ENCODE data around the gene PTGDR.

Gene PTGDR

DNA sequence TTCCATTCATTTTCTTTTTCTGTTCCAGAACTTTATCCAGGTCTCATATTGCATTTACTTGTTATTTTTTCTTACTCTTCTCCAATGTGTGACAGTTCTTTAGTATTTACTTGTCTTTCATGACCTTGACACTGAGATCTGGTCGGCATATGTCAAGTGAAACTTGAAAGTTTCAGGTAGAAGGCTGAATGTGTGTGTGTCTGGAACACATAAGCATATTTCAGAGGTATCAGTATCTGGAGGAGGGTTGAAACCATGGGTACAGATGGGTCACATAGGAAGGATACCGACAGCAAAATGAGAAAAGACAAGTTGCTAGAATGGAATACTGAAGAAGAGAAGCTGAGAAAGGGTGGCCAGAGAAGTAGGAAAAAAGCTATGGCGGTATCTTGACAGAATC lies 22.5 kb upstream of the PTGDR start:
- Histone ChIP-seq H2BK12ac (ENCODE audit: low read length) (no peak overlapping the region), H3K4ac (ENCODE audit: low read depth, low read length) (no peak overlapping the region), H2AFZ (ENCODE audit: insufficient read depth, low read length, poor library complexity) (no peak overlapping the region), H2AK5ac (ENCODE audit: low read length) (no peak overlapping the region), H4K91ac (ENCODE audit: low read depth, low read length) (no peak overlapping the region), H3K9me3 (ENCODE audit: insufficient read depth, low read depth, low read length) (peaks cover 1% of the 10 kb centered on the region), H3K79me2 (ENCODE audit: control insufficient read depth, insufficient read depth, low read length, poor library complexity) (no peaks in the 10 kb centered on the region), H3K9ac (ENCODE audit: low read length) (no peak overlapping the region), H3K36me3 (ENCODE audit: control insufficient read depth in 1 of 2, insufficient read depth in 2 of 2, low read length in 2 of 2) (peaks cover 0 to 1% of the 10 kb centered on the region in 2 experiments), H3K4me3 (ENCODE audit: low read depth, low read length) (no peak overlapping the region), H3K27ac (ENCODE audit: low read depth, low read length) (no peak overlapping the region), H2BK120ac (ENCODE audit: insufficient read depth, low read length, poor library complexity) (no peak overlapping the region), H3K27me3 (ENCODE audit: insufficient read depth, low read length) (no peaks in the 10 kb centered on the region), H4K12ac (ENCODE audit: low read depth, low read length) (no peak overlapping the region), H2BK5ac (ENCODE audit: low read depth, low read length, poor library complexity) (no peak overlapping the region), H3K14ac (ENCODE audit: low read length) (no peak overlapping the region), H3K18ac (ENCODE audit: low read length) (no peak overlapping the region), H4K8ac (ENCODE audit: low read depth, low read length) (no peak overlapping the region), H3K4me1 (ENCODE audit: control insufficient read depth in 1 of 2, insufficient read depth in 2 of 2, low read length in 2 of 2) (no peaks in the 10 kb centered on the region), H3K23ac (ENCODE audit: low read length) (no peak overlapping the region), H3K79me1 (ENCODE audit: low read length) (no peaks in the 10 kb centered on the region), H3K4me2 (ENCODE audit: low read length) (no peak overlapping the region)
- WGBS (ENCODE audit: extremely low coverage, insufficient coverage, insufficient read length), result no CpG with 5 or more reads among the region's 3 CpGs
- DNase-seq, result no peak

DNA sequence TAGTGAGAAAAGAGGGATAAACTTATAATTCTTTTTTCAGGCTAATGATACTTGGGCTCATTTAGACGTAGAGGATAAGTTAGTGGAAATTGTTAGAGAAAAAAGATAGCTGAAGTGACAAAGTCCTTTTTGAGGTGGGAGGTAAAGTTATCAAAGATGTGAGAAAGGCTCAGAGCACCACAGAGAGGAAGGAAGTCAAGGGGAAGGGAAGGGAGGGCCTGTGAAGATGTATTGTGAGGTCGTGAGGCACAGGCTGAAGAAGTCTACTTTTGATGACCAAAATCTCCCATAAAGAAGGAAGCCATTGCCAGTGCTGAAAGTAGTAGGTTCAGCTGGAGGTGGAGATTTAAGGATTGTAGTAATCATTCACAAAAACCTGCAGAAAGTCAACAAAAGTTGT lies 19.4 kb upstream of the PTGDR start:
- no peak overlapping the region for H2BK5ac ChIP-seq (ENCODE audit: low read depth, low read length, poor library complexity)

DNA sequence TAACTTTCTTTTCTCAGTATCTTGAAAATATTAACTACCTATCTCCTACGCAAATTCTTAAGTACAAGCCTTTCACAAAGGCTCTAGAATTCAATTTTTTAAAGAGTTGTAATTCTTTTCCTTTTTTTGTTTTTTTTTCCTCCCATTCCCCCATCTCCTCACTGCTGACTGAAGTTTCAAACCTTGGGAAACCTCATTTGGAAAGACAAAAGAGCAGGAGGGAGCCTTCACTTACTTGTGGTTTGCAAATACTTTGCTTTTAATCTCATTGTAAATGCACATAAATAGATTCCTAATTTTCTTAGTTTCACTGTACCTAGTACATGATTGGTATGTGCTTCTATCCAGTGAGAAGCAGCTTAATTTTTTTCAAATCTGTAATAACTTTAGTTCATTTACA lies 15.8 kb upstream of the PTGDR start:
- DNase-seq, result no peak
- Histone ChIP-seq H3K14ac (ENCODE audit: low read length) (no peak overlapping the region), H3K79me2 (ENCODE audit: control insufficient read depth, insufficient read depth, low read length, poor library complexity) (no peaks in the 10 kb centered on the region), H3K9me3 (ENCODE audit: insufficient read depth, low read depth, low read length) (peaks cover 3% of the 10 kb centered on the region), H3K36me3 (ENCODE audit: control insufficient read depth in 1 of 2, insufficient read depth in 2 of 2, low read length in 2 of 2) (peaks cover 0 to 1% of the 10 kb centered on the region in 2 experiments), H3K4me3 (ENCODE audit: low read depth, low read length) (no peak overlapping the region), H2AK5ac (ENCODE audit: low read length) (no peak overlapping the region), H2BK120ac (ENCODE audit: insufficient read depth, low read length, poor library complexity) (no peak overlapping the region), H3K4ac (ENCODE audit: low read depth, low read length) (no peak overlapping the region), H3K4me1 (ENCODE audit: control insufficient read depth in 1 of 2, insufficient read depth in 2 of 2, low read length in 2 of 2) (no peaks in the 10 kb centered on the region), H3K4me2 (ENCODE audit: low read length) (no peak overlapping the region), H3K27me3 (ENCODE audit: insufficient read depth, low read length) (no peaks in the 10 kb centered on the region), H2BK5ac (ENCODE audit: low read depth, low read length, poor library complexity) (no peak overlapping the region), H4K12ac (ENCODE audit: low read depth, low read length) (no peak overlapping the region), H2AFZ (ENCODE audit: insufficient read depth, low read length, poor library complexity) (no peak overlapping the region), H3K18ac (ENCODE audit: low read length) (no peak overlapping the region), H3K9ac (ENCODE audit: low read length) (no peak overlapping the region), H3K27ac (ENCODE audit: low read depth, low read length) (no peak overlapping the region), H3K23ac (ENCODE audit: low read length) (no peak overlapping the region), H4K8ac (ENCODE audit: low read depth, low read length) (no peak overlapping the region), H3K79me1 (ENCODE audit: low read length) (no peaks in the 10 kb centered on the region), H2BK12ac (ENCODE audit: low read length) (no peak overlapping the region), H4K91ac (ENCODE audit: low read depth, low read length) (no peak overlapping the region)
- no CpG with 5 or more reads among the region's 1 CpG for WGBS (ENCODE audit: extremely low coverage, insufficient coverage, insufficient read length)

More for the DNA sequence above, 19.4 kb upstream of the PTGDR start:
- peaks cover 0 to 1% of the 10 kb centered on the region in 2 experiments for H3K36me3 ChIP-seq (ENCODE audit: control insufficient read depth in 1 of 2, insufficient read depth in 2 of 2, low read length in 2 of 2)
- H3K9me3 ChIP-seq (ENCODE audit: insufficient read depth, low read depth, low read length), result peaks cover 1% of the 10 kb centered on the region
- WGBS (ENCODE audit: extremely low coverage, insufficient coverage, insufficient read length), result no CpG with 5 or more reads among the region's 2 CpGs
- no peak overlapping the region for H4K91ac ChIP-seq (ENCODE audit: low read depth, low read length)
- H3K4me2 ChIP-seq (ENCODE audit: low read length), result no peak overlapping the region
- no peaks in the 10 kb centered on the region for H3K27me3 ChIP-seq (ENCODE audit: insufficient read depth, low read length)
- H3K4me1 ChIP-seq (ENCODE audit: control insufficient read depth in 1 of 2, insufficient read depth in 2 of 2, low read length in 2 of 2), result no peaks in the 10 kb centered on the region
- no peak overlapping the region for H3K9ac ChIP-seq (ENCODE audit: low read length)
- no peak overlapping the region for H3K18ac ChIP-seq (ENCODE audit: low read length)
- H4K8ac ChIP-seq (ENCODE audit: low read depth, low read length), result no peak overlapping the region
- no peak overlapping the region for H2BK120ac ChIP-seq (ENCODE audit: insufficient read depth, low read length, poor library complexity)
- H4K12ac ChIP-seq (ENCODE audit: low read depth, low read length), result no peak overlapping the region
- H2BK12ac ChIP-seq (ENCODE audit: low read length), result no peak overlapping the region
- H3K79me1 ChIP-seq (ENCODE audit: low read length), result no peaks in the 10 kb centered on the region
- H3K4me3 ChIP-seq (ENCODE audit: low read depth, low read length), result no peak overlapping the region
- H3K4ac ChIP-seq (ENCODE audit: low read depth, low read length), result no peak overlapping the region
- no peak overlapping the region for H2AK5ac ChIP-seq (ENCODE audit: low read length)
- no peaks in the 10 kb centered on the region for H3K79me2 ChIP-seq (ENCODE audit: control insufficient read depth, insufficient read depth, low read length, poor library complexity)
- no peak overlapping the region for H3K23ac ChIP-seq (ENCODE audit: low read length)
- H3K14ac ChIP-seq (ENCODE audit: low read length), result no peak overlapping the region
- no peak overlapping the region for H2AFZ ChIP-seq (ENCODE audit: insufficient read depth, low read length, poor library complexity)
- H3K27ac ChIP-seq (ENCODE audit: low read depth, low read length), result no peak overlapping the region
- DNase-seq, result no peak

DNA sequence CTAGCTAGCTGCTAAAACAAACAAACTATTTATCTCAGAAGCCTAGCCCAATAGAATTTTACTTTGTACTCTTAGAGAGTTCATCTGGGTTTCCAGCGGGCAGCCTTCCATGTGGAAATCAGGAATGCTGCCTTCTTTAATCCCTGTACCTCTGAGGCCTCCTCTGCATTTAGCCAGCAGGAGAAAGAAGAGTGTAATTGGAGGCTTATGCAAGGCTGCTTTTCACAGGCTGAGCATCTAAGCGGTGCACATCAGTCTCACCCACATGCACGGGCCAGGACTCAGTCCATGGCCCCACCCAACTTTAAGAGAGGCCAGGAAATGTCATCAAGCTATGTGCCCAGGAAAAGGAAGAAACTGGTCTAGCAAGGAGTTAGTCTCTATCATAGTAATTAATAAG lies 14.0 kb upstream of the PTGDR start:
- Histone ChIP-seq H3K4me3 (ENCODE audit: low read depth, low read length) (no peak overlapping the region), H3K79me2 (ENCODE audit: control insufficient read depth, insufficient read depth, low read length, poor library complexity) (no peaks in the 10 kb centered on the region), H2AFZ (ENCODE audit: insufficient read depth, low read length, poor library complexity) (no peak overlapping the region), H3K4me1 (ENCODE audit: control insufficient read depth in 1 of 2, insufficient read depth in 2 of 2, low read length in 2 of 2) (no peaks in the 10 kb centered on the region), H3K27me3 (ENCODE audit: insufficient read depth, low read length) (no peaks in the 10 kb centered on the region), H2BK12ac (ENCODE audit: low read length) (no peak overlapping the region), H3K27ac (ENCODE audit: low read depth, low read length) (no peak overlapping the region), H3K79me1 (ENCODE audit: low read length) (no peaks in the 10 kb centered on the region), H3K14ac (ENCODE audit: low read length) (no peak overlapping the region), H3K18ac (ENCODE audit: low read length) (no peak overlapping the region), H3K9ac (ENCODE audit: low read length) (no peak overlapping the region), H2BK5ac (ENCODE audit: low read depth, low read length, poor library complexity) (no peak overlapping the region), H4K8ac (ENCODE audit: low read depth, low read length) (no peak overlapping the region), H4K91ac (ENCODE audit: low read depth, low read length) (no peak overlapping the region), H2BK120ac (ENCODE audit: insufficient read depth, low read length, poor library complexity) (no peak overlapping the region), H3K4ac (ENCODE audit: low read depth, low read length) (no peak overlapping the region), H3K23ac (ENCODE audit: low read length) (no peak overlapping the region), H3K36me3 (ENCODE audit: control insufficient read depth in 1 of 2, insufficient read depth in 2 of 2, low read length in 2 of 2) (peaks cover 0 to 1% of the 10 kb centered on the region in 2 experiments), H4K12ac (ENCODE audit: low read depth, low read length) (no peak overlapping the region), H2AK5ac (ENCODE audit: low read length) (no peak overlapping the region), H3K4me2 (ENCODE audit: low read length) (no peak overlapping the region), H3K9me3 (ENCODE audit: insufficient read depth, low read depth, low read length) (peaks cover 1% of the 10 kb centered on the region)
- no peak for DNase-seq
- WGBS (ENCODE audit: extremely low coverage, insufficient coverage, insufficient read length), result no CpG with 5 or more reads among the region's 3 CpGs
